ENCODE results near the gene THRAP3.

GRCh38 chr1:36329817-36330216 lies 105.6 kb downstream of the THRAP3 start:
- no peak for TF ChIP-seq RAD51 (IDR thresholded peaks at IDR 0.05; ENCODE audit: borderline replicate concordance, low read depth)
- no peak for TF ChIP-seq CREM (IDR thresholded peaks at IDR 0.05; ENCODE audit: low read depth)
- TF ChIP-seq TAF1 (IDR thresholded peaks at IDR 0.05; ENCODE audit: control insufficient read depth, extremely low read depth, insufficient read depth, low read length, severe bottlenecking) = no peak
- TF ChIP-seq ZBTB17 (CRISPR knock-in tag; IDR thresholded peaks at IDR 0.05) = no peak
- TF ChIP-seq CTCF (IDR thresholded peaks at IDR 0.05 in 2 of 3, conservative IDR thresholded peaks at IDR 0.05 in 1 of 3; ENCODE audit: insufficient read depth in 2 of 3, low read depth in 1 of 3, low read length in 3 of 3) = no peak
- TF ChIP-seq ZNF280B (CRISPR knock-in tag; IDR thresholded peaks at IDR 0.05) = no peak
- no peak for TF ChIP-seq RFX5 (IDR thresholded peaks at IDR 0.05; ENCODE audit: low read depth, low read length)
- TF ChIP-seq PHF8 (IDR thresholded peaks at IDR 0.05; ENCODE audit: borderline replicate concordance, low read length) = no peak
- no peak for TF ChIP-seq ZNF282 (CRISPR knock-in tag; IDR thresholded peaks at IDR 0.05)
- TF ChIP-seq SRSF7 (optimal IDR thresholded peaks at IDR 0.05; ENCODE audit: low read depth, low read length) = no peak

All from K562 (cell line).